Endothelial cell of umbilical vein (primary cell): ENCODE measurements around the gene C1QTNF7. TPM values are rescaled to one million over a fixed set of nuclear protein-coding genes. Genes with fewer than 3 reads are reported as not detected.

Source experiments
- BruUV-seq: library from RNA; stranded (reverse); fragments of 400-500 nt; replicated peaks from 2 replicates; lab custom pipeline; 2021; lab: Mats Ljungman, UMichigan
- CTCF ChIA-PET: fragments of 300-600, 350-600 bp; sonication (Branson Sonifier 250); formaldehyde crosslinking; loops from one replicate; lab custom pipeline; 2021; ENCODE audit warnings: antibody characterized with exemption, inconsistent platforms; lab: Charles Lee
- POLR2A ChIA-PET: fragments of 300-600, 350-600 bp; sonication (Branson Sonifier 250); formaldehyde crosslinking; loops from one replicate; lab custom pipeline; 2021; ENCODE audit warnings: antibody characterized with exemption, inconsistent platforms; lab: Charles Lee
- DNase-seq: peaks from one replicate; pipeline ENCODE4 v3.0.0-alpha.2; 2011; ENCODE audit warnings: low read depth, low spot score
- FAIRE-seq: peaks from 2 replicates; lab custom pipeline; 2011; peaks lifted over from hg19 to GRCh38; lab: Jason Lieb, UNC
- H2AFZ ChIP-seq: 2 replicates; pipeline ENCODE4 v1.6.0; 2012; ENCODE audit warnings: low read depth, low read length, control low read depth, inconsistent platforms
- H3K27ac ChIP-seq: 2 replicates; pipeline ENCODE4 v1.5.1; 2011; ENCODE audit warnings: low read depth, mild to moderate bottlenecking, control low read depth, low read length, moderate library complexity; ENCODE audit not compliant: insufficient read depth
- H3K27me3 ChIP-seq, 2 experiments: 2 replicates each; pipeline versions ENCODE4 v1.6.0 to v1.6.1; 2011; ENCODE audit warnings: low read length in 2 of 2, mixed read lengths in 1 of 2; ENCODE audit not compliant: control insufficient read depth in 2 of 2, insufficient read depth in 2 of 2
- H3K36me3 ChIP-seq, 2 experiments: 2 replicates in 1 of 2; 3 replicates in 1 of 2; pipeline ENCODE4 v1.5.1; 2011; ENCODE audit warnings: low read length in 2 of 2, mild to moderate bottlenecking in 1 of 2, moderate library complexity in 1 of 2; ENCODE audit not compliant: control insufficient read depth in 2 of 2, insufficient read depth in 2 of 2; ENCODE audit errors: extremely low read depth in 1 of 2
- H3K4me1 ChIP-seq: 3 replicates; pipeline ENCODE4 v1.5.1; 2011; ENCODE audit warnings: mild to moderate bottlenecking, low read length; ENCODE audit not compliant: control insufficient read depth, insufficient read depth; ENCODE audit errors: extremely low read depth
- H3K4me2 ChIP-seq: 2 replicates; pipeline ENCODE4 v1.6.1; 2011; ENCODE audit warnings: low read length, control low read depth, mixed read lengths; ENCODE audit not compliant: insufficient read depth
- H3K4me3 ChIP-seq, 3 experiments: fragments of 200-600 bp in 1 of 3; sonication (generic), shearing (Covaris generic) in 1 of 3; replicated peaks in 1 of 3; 2 replicates each; pipeline ENCODE4 v1.5.1; 2011 to 2016; ENCODE audit warnings: control low read depth in 3 of 3, low read length in 3 of 3, mild to moderate bottlenecking in 2 of 3, inconsistent platforms in 1 of 3, low read depth in 1 of 3, moderate library complexity in 1 of 3; ENCODE audit not compliant: insufficient read depth in 1 of 3
- H3K79me2 ChIP-seq: 2 replicates; pipeline ENCODE4 v1.6.0; 2012; ENCODE audit warnings: low read length, inconsistent platforms; ENCODE audit not compliant: control insufficient read depth, insufficient read depth
- H3K9ac ChIP-seq: replicated peaks from 2 replicates; pipeline ENCODE3; 2011; ENCODE audit warnings: low read length, control low read depth; ENCODE audit not compliant: insufficient read depth; ENCODE audit errors: extremely low read depth
- H3K9me1 ChIP-seq: replicated peaks from 3 replicates; pipeline ENCODE4 v1.6.0; 2011; ENCODE audit warnings: mild to moderate bottlenecking, low read length; ENCODE audit not compliant: control insufficient read depth, insufficient read depth; ENCODE audit errors: extremely low read depth
- H3K9me3 ChIP-seq: replicated peaks from 2 replicates; pipeline ENCODE4 v1.5.1; 2012; ENCODE audit warnings: low read length, inconsistent platforms; ENCODE audit not compliant: control insufficient read depth, insufficient read depth
- H4K20me1 ChIP-seq: replicated peaks from 2 replicates; pipeline ENCODE3; 2011; ENCODE audit warnings: mild to moderate bottlenecking, low read length; ENCODE audit not compliant: control insufficient read depth, insufficient read depth; ENCODE audit errors: extremely low read depth
- FOS ChIP-seq: IDR thresholded peaks from 2 replicates; pipeline ENCODE4 v1.6.1; 2011; ENCODE audit warnings: mild to moderate bottlenecking, low read length, moderate library complexity, borderline replicate concordance; ENCODE audit not compliant: insufficient read depth
- JUN ChIP-seq: IDR thresholded peaks from 2 replicates; pipeline ENCODE4 v1.6.1; 2011; ENCODE audit warnings: borderline replicate concordance, low read depth; ENCODE audit not compliant: insufficient read length, insufficient read depth
- POLR2A ChIP-seq: IDR thresholded peaks from 2 replicates; pipeline ENCODE4 v1.6.1; 2012; ENCODE audit warnings: low read depth, mild to moderate bottlenecking, control low read depth, low read length
- dilution Hi-C: fragments of 300-500 bp; cut with MboI; formaldehyde crosslinking; loops from one replicate; pipeline ENCODE4 v1.15.0; 2019; ENCODE audit warnings: low sequenced_read_pairs; ENCODE audit not compliant: extremely low pct_ligation_motif_present
- intact Hi-C: fragments of 100-400 bp; cut with micrococcal nuclease; formaldehyde crosslinking; loops from one replicate; pipeline ENCODE4 v1.10.0; 2022
- polyA plus RNA-seq, 4 experiments: library from polyadenylated mRNA; depleted of rRNA in 3 of 4; stranded (reverse) in 3 of 4; unstranded in 1 of 4; fragments of >200 nt; gene quantifications; 2 replicates each; pipeline versions ENCODE4 v1.2.1 to v1.2.3, GENCODE V29; 2011 to 2012; ENCODE audit warnings: missing spikeins in 1 of 4
- total RNA-seq: library from RNA; stranded (reverse); gene quantifications from 2 replicates; pipeline ENCODE4 v1.2.3, GENCODE V29; 2021
- TF ChIP-seq, protein P1 (sequence below), 2 donors: IDR thresholded peaks; 1 replicate in 1 of 2; 2 replicates in 1 of 2; pipeline ENCODE4 v1.5.1; 2011; ENCODE audit warnings: low read length in 2 of 2, mild to moderate bottlenecking in 2 of 2, moderate library complexity in 2 of 2, control low read depth in 1 of 2, inconsistent platforms in 1 of 2, low read depth in 1 of 2; ENCODE audit not compliant: insufficient read depth in 1 of 2; ENCODE audit errors: extremely low read depth in 1 of 2
- TF ChIP-seq, protein P2 (sequence below): IDR thresholded peaks from 2 replicates; pipeline ENCODE4 v1.6.1; 2011; ENCODE audit not compliant: insufficient read depth, insufficient read length

The C1QTNF7 gene
- total and polyA plus RNA-seq, 2 donors (not counting 3 experiments of a cell fraction or from before 2014, with no cell fraction given) = not detected

DNA sequence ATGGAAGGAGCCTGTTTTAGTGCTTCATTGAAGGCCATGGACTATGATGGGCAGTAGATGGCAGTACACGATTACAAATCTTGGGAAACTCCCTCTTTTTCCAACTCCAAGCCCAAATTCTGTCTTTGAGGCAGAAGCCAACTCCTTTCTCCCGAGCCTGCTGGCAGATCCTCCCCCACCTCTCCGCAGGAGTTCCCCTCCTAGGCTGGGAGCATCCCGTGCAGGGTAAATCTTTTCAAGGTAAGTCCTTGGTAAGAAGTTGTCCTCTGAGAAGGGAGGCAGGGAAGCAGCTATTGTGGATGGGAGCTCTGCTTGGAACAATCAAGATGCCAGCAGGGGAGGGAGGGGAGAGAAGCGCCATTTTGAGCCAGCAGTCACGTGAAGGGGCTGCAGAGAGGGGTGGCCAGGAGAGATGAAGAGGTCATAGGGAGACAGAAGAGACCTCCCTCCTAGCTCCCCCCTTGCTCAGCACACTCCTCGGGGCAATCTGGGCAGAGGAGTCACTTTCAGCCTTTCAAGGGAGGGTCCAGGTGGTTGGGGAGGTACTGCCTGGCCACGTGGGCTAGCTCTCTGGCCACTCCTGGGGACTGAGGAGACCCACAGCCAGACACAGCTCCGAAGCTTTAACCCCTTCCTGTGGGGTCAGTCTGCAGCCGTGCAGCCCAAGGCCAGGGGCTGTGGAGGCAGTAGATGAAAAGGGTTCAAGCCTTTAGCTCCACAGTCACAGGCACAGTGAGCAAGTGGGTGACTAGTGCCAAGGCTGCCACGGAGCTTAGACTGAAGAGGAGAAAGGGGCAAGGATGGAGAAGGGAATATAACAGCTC lies 51.5 kb downstream of the C1QTNF7 start:
- dilution Hi-C loops = no loop called here
- H3K9ac ChIP-seq = peak overlapping the region; percentile 87
- peaks cover 10% of the 10 kb centered on the region for H3K4me1 ChIP-seq
- no peaks in the 10 kb centered on the region for H4K20me1 ChIP-seq
- H3K79me2 ChIP-seq = no peaks in the 10 kb centered on the region
- no peaks in the 10 kb centered on the region for H3K27me3 ChIP-seq
- H3K27ac ChIP-seq = peak overlapping the region; percentile 66
- DNase-seq = peak; percentile 89
- ChIA-PET CTCF (interaction anchor here (0.6 to 4.9 kb wide), 42 partner anchors 9 to 785 kb away, joined by 3 to 150 read pairs (median 4); partner anchors contain the start of gene CC2D2A), POLR2A (interaction anchor here (0.6 kb wide), 1 partner anchor 114 kb away, joined by 3 read pairs; no protein-coding TSS in a partner anchor)
- no peaks in the 10 kb centered on the region for H3K9me3 ChIP-seq
- H2AFZ ChIP-seq = peak overlapping the region; percentile 95
- H3K9me1 ChIP-seq = no peaks in the 10 kb centered on the region
- peak; percentile 91 for FAIRE-seq
- no TSS peak for BruUV-seq
- H3K4me2 ChIP-seq = peak overlapping the region; percentile 83
- TF ChIP-seq, protein P1, sequence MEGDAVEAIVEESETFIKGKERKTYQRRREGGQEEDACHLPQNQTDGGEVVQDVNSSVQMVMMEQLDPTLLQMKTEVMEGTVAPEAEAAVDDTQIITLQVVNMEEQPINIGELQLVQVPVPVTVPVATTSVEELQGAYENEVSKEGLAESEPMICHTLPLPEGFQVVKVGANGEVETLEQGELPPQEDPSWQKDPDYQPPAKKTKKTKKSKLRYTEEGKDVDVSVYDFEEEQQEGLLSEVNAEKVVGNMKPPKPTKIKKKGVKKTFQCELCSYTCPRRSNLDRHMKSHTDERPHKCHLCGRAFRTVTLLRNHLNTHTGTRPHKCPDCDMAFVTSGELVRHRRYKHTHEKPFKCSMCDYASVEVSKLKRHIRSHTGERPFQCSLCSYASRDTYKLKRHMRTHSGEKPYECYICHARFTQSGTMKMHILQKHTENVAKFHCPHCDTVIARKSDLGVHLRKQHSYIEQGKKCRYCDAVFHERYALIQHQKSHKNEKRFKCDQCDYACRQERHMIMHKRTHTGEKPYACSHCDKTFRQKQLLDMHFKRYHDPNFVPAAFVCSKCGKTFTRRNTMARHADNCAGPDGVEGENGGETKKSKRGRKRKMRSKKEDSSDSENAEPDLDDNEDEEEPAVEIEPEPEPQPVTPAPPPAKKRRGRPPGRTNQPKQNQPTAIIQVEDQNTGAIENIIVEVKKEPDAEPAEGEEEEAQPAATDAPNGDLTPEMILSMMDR (IDR thresholded peaks at IDR 0.05; ENCODE audit: extremely low read depth in 1 of 2, insufficient read depth in 1 of 2, low read depth in 1 of 2, low read length in 2 of 2) = peak; percentile 71 to 73
- TF ChIP-seq POLR2A = no peak
- no peak for TF ChIP-seq JUN
- TF ChIP-seq, protein P2, sequence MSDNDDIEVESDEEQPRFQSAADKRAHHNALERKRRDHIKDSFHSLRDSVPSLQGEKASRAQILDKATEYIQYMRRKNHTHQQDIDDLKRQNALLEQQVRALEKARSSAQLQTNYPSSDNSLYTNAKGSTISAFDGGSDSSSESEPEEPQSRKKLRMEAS = peak; percentile 44
- no peak for TF ChIP-seq FOS
- no peaks in the 10 kb centered on the region for H3K36me3 ChIP-seq
- H3K4me3 ChIP-seq = peak overlapping the region; percentile 24 to 81 (median 44)
- intact Hi-C loops = loop anchor here (1.0 to 10.0 kb wide), 8 partner anchors 171 to 786 kb away; no protein-coding TSS in a partner anchor
